NCI-H748 treated with DMSO at 0.1 percent for 48 hours (cell line): ENCODE data around the gene UBE2L5.
"Not testable (repeated sequence)": the region's sequence is repeated elsewhere in the genome, so short reads cannot be mapped to it uniquely, and the experiment has no call there.

Experiments
- DNase-seq: peaks from one replicate; lab custom pipeline; 2025; lab: John Stamatoyannopoulos, UW

The UBE2L5 gene

GRCh38 chr13:30440910-30441703, 18.8 kb downstream of the UBE2L5 start:
- DNase-seq, result no peak

GRCh38 chr13:30442926-30443325, 20.6 kb downstream of the UBE2L5 start:
- no peak for DNase-seq

GRCh38 chr13:30443491-30443890, 21.2 kb downstream of the UBE2L5 start:
- not testable (repeated sequence) for DNase-seq

GRCh38 chr13:30443957-30444404, 21.7 kb downstream of the UBE2L5 start:
- no peak for DNase-seq

GRCh38 chr13:30446126-30446500, 23.8 kb downstream of the UBE2L5 start:
- no peak for DNase-seq

GRCh38 chr13:30448441-30448840, 26.1 kb downstream of the UBE2L5 start:
- DNase-seq, result no peak

GRCh38 chr13:30450066-30450465, 27.8 kb downstream of the UBE2L5 start:
- no peak for DNase-seq

GRCh38 chr13:30451476-30451875, 29.2 kb downstream of the UBE2L5 start:
- DNase-seq, result not testable (repeated sequence)

- no peak for DNase-seq
Observed at GRCh38 chr13:30453727-30454126, 31.4 kb downstream of the UBE2L5 start.

- DNase-seq, result no peak
Observed at GRCh38 chr13:30454991-30455390, 32.7 kb downstream of the UBE2L5 start.

GRCh38 chr13:30456290-30456689, 34.0 kb downstream of the UBE2L5 start:
- DNase-seq, result no peak

GRCh38 chr13:30457306-30457891, 35.1 kb downstream of the UBE2L5 start:
- no peak for DNase-seq

- peak; percentile 42 for DNase-seq
Observed at GRCh38 chr13:30461279-30462066, 39.2 kb downstream of the UBE2L5 start.

GRCh38 chr13:30463787-30464495, 41.6 kb downstream of the UBE2L5 start:
- DNase-seq, result peak; percentile 69

GRCh38 chr13:30464496-30465342, 42.4 kb downstream of the UBE2L5 start:
- peak; percentile 91 for DNase-seq

- DNase-seq, result no peak
Observed at GRCh38 chr13:30465343-30465592, 43.0 kb downstream of the UBE2L5 start.

GRCh38 chr13:30465593-30466357, 43.5 kb downstream of the UBE2L5 start, which contains the start of gene HMGB1:
Gene HMGB1 (minus strand): TSS chr13:30465936. CDS start chr13:30463680, 2,256 bp downstream.
- peak; percentile 100 for DNase-seq

- DNase-seq, result no peak
Observed at GRCh38 chr13:30466358-30466714, 44.0 kb downstream of the UBE2L5 start.

- no peak for DNase-seq
Observed at GRCh38 chr13:30466841-30467252, 44.6 kb downstream of the UBE2L5 start.

GRCh38 chr13:30473675-30474074, 51.4 kb downstream of the UBE2L5 start:
- no peak for DNase-seq
